Measurements from ENCODE around the gene CCDC117.

The CCDC117 gene

DNA sequence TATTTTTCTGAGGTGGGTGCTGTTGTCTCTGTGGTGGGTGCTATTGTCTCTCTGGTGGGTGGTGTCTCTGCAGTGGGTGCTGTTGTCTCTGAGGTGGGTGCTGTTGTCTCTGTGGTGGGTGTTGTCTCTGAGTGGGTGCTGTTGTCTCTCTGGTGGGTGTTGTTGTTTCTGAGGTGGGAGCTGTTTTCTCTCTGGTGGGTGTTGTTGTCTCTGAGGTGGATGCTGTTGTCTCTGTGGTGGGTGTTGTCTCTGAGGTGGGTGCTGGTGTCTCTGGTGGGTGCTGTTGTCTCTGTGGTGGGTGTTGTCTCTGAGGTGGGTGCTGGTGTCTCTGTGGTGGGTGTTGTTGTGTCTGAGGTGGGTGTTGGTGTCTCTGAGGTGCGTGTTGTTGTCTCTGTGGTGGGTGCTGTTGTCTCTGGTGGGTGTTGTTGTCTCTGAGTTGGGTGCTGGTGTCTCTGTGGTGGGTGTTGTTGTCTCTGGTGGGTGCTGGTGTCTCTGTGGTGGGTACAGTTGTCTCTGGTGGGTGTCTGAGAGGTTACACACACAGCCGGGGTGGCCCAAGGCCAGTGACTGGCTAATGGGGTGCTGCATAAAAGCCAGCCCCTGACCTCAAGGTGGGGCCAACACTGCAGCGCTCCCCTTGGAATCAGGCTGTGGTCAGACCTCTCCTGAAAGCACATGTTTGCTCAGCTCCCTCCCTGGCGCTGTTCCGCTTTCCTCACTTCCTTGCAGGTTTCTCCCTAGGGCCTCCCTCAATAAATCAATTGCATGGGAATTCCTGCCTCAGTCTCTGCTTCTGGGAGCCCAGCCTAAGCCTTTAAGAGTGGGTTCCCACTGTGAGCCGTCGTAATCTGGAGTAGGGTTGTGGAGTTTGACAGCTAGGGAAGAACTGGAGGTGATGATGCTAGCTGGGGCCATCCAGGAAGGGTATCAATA, 58.9 kb downstream of the CCDC117 start:
- peak overlapping the region in 1 of 3 experiments; percentile 14 for H3K27ac Mint-ChIP-seq
- H3K27me3 Mint-ChIP-seq (ENCODE audit: low read depth): no peaks in the 10 kb centered on the region
- H3K36me3 Mint-ChIP-seq (ENCODE audit: low read depth): no peaks in the 10 kb centered on the region
- H3K4me3 Mint-ChIP-seq: no peak overlapping the region
- TF ChIP-seq, protein P1, sequence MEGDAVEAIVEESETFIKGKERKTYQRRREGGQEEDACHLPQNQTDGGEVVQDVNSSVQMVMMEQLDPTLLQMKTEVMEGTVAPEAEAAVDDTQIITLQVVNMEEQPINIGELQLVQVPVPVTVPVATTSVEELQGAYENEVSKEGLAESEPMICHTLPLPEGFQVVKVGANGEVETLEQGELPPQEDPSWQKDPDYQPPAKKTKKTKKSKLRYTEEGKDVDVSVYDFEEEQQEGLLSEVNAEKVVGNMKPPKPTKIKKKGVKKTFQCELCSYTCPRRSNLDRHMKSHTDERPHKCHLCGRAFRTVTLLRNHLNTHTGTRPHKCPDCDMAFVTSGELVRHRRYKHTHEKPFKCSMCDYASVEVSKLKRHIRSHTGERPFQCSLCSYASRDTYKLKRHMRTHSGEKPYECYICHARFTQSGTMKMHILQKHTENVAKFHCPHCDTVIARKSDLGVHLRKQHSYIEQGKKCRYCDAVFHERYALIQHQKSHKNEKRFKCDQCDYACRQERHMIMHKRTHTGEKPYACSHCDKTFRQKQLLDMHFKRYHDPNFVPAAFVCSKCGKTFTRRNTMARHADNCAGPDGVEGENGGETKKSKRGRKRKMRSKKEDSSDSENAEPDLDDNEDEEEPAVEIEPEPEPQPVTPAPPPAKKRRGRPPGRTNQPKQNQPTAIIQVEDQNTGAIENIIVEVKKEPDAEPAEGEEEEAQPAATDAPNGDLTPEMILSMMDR (IDR thresholded peaks at IDR 0.05; ENCODE audit: unreplicated experiment in 3 of 3): no peak
- no peaks in the 10 kb centered on the region for H3K9me3 Mint-ChIP-seq
- peaks cover 10% of the 10 kb centered on the region for H3K4me1 Mint-ChIP-seq

DNA sequence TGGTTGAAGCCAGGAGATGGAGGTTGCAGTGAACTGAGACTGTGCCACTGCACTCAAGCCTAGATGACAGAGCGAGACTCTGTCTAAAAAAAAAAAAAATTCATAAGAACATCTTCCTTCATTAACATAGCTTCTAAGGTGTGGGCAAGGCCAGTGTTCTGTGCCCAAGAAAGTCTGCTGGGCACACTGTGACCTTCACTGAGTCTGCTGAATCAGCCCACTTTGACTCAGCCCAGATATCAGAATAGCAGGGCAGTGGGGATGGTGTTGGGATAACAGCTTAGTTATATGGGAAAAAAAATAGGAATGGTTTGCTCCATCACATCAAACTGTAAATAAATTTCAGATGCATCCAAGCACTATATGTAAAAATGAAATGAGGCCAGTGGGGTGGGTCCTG, 60.2 kb downstream of the CCDC117 start:
- no peaks in the 10 kb centered on the region for H3K9me3 Mint-ChIP-seq
- no peaks in the 10 kb centered on the region for H3K27me3 Mint-ChIP-seq (ENCODE audit: low read depth)
- no peak overlapping the region for H3K27ac Mint-ChIP-seq
- no peaks in the 10 kb centered on the region for H3K36me3 Mint-ChIP-seq (ENCODE audit: low read depth)
- H3K4me1 Mint-ChIP-seq: peaks cover 10% of the 10 kb centered on the region
- H3K4me3 Mint-ChIP-seq: no peak overlapping the region
- TF ChIP-seq, protein P1 (IDR thresholded peaks at IDR 0.05; ENCODE audit: unreplicated experiment in 3 of 3): no peak

DNA sequence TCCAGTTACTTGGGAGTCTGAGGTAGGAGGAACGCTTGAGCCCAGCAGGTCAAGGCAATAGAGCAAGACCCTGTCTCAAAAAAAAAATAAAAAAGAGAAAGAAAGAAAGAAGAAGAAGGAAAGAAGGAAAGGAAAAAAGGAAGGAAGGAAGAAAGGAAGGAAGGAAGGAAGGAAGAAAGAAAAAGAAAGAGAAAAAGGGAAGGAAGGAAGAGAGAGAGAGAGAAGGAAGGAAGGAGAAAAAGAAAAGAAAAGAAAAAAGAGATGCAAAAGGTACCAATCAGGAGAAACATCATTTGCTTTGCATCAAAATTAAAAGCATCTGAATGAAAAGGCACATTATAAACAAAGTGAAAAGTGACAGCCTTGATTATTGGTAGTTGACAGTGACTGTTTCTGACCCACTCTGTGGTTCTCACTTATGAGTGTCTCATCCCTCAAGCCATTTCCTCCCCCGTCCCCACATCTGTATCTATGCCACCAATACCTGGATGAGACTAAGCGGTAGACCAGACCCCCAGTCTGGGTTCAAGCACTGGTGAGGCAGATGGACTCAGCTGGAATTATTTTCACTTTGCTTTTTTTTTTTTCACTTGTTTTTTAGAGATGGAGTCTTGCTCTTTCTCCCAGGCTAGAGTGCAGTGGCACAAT, 60.9 kb downstream of the CCDC117 start:
- peaks cover 10% of the 10 kb centered on the region for H3K4me1 Mint-ChIP-seq
- no peak overlapping the region for H3K27ac Mint-ChIP-seq
- no peak overlapping the region for H3K4me3 Mint-ChIP-seq
- H3K9me3 Mint-ChIP-seq: no peaks in the 10 kb centered on the region
- H3K36me3 Mint-ChIP-seq (ENCODE audit: low read depth): no peaks in the 10 kb centered on the region
- H3K27me3 Mint-ChIP-seq (ENCODE audit: low read depth): no peaks in the 10 kb centered on the region
- TF ChIP-seq, protein P1 (IDR thresholded peaks at IDR 0.05; ENCODE audit: unreplicated experiment in 3 of 3): no peak

DNA sequence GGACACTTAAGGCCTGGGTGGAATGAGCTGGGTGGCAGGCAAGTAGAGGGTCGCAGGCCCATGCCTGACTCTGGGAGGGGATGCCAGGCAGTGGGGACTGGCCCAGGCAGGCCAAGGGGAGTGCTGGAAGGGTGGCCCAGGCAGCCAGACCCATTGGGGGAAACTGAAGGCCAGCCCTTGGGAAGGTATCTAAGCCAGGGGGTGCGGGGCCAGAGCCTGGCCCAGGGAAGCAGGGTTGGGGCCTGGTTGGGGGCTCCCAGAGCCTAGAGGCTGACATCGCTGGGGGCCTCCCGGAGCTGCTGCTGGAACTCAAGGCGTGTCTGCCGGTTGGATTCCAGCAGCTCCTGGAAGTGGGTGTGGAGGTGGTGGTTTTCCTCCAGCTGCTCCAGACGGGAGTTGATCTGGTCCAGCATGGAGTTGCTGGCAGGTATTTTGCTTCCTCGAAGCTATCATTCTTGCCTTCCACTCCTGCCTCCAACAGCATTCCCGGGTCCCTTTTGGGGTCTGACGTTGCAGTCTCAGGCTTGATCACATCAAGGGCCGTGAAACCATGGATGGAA, 63.2 kb downstream of the CCDC117 start:
- no peaks in the 10 kb centered on the region for H3K36me3 Mint-ChIP-seq (ENCODE audit: low read depth)
- H3K27me3 Mint-ChIP-seq (ENCODE audit: low read depth): no peaks in the 10 kb centered on the region

DNA sequence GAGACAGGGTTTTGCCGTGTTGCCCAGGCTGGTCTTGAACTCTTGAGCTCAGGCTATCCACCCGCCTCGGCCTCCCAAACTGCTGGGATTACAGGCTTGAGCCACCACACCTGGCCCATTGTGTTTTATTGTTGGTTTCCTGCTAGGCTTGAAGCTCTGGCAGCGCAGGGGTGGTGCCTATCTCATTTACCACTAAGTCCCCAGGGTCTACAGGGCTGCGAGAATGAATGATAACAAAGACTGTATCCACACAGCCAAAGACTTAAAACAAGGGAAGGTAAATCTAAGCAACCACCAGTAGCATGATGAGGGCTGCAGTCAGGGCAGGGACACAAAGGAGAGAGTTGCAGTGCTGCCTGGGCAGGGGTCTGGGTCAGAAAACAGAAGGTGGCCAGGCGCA, 65.1 kb downstream of the CCDC117 start:
- Mint-ChIP-seq H3K36me3 (ENCODE audit: low read depth) (no peaks in the 10 kb centered on the region), H3K9me3 (no peaks in the 10 kb centered on the region), H3K27ac (no peak overlapping the region), H3K27me3 (ENCODE audit: low read depth) (no peaks in the 10 kb centered on the region), H3K4me3 (no peak overlapping the region), H3K4me1 (no peaks in the 10 kb centered on the region)
- TF ChIP-seq, protein P1 (IDR thresholded peaks at IDR 0.05; ENCODE audit: unreplicated experiment in 3 of 3): no peak

More for the DNA sequence above, 63.2 kb downstream of the CCDC117 start:
- TF ChIP-seq, protein P1 (IDR thresholded peaks at IDR 0.05; ENCODE audit: unreplicated experiment in 3 of 3): no peak
- Mint-ChIP-seq H3K4me1 (peaks cover 10% of the 10 kb centered on the region), H3K4me3 (no peak overlapping the region), H3K27ac (no peak overlapping the region), H3K9me3 (no peaks in the 10 kb centered on the region)
